Brain microvascular endothelial cell (primary cell): Measurements from ENCODE around the gene CEP112.

ENCODE experiments used
- DNase-seq: peaks from one replicate; pipeline ENCODE4 v3.0.0-alpha.2; 2020
- H3K27ac ChIP-seq: fragments of 250-450 bp; sonication (Bioruptor Pico); 2 replicates; pipeline ENCODE4 v1.5.1; 2020; ENCODE audit warnings: mild to moderate bottlenecking, moderate library complexity
- H3K27me3 ChIP-seq: fragments of 250-450 bp; sonication (Bioruptor Pico); replicated peaks from 2 replicates; pipeline ENCODE4 v1.5.1; 2020; ENCODE audit warnings: mild to moderate bottlenecking
- H3K36me3 ChIP-seq: fragments of 250-450 bp; sonication (Bioruptor Pico); replicated peaks from 2 replicates; pipeline ENCODE4 v1.5.1; 2020; ENCODE audit warnings: mild to moderate bottlenecking
- H3K4me3 ChIP-seq: 2 replicates; pipeline ENCODE4 v1.5.1; 2011; ENCODE audit warnings: low read depth, mild to moderate bottlenecking, control low read depth, low read length, moderate library complexity
- CTCF ChIP-seq: IDR thresholded peaks from 2 replicates; pipeline ENCODE4 v1.5.1; 2011; ENCODE audit warnings: low read depth, mild to moderate bottlenecking, moderate library complexity, low read length, control low read depth, inconsistent platforms; ENCODE audit errors: missing control alignments
- in situ Hi-C: cut with HindIII; loops from 2 replicates; pipeline ENCODE4 v1.10.0; 2017; ENCODE audit warnings: low sequenced_read_pairs, low pct_ligation_motif_present

CEP112 gene

GRCh38 chr17:65820306-65820705 is 371.6 kb downstream of the CEP112 start:
- Histone ChIP-seq H3K4me3 (no peak overlapping the region), H3K36me3 (no peaks in the 10 kb centered on the region), H3K27ac (no peak overlapping the region), H3K27me3 (no peaks in the 10 kb centered on the region)
- TF ChIP-seq CTCF: no peak
- no peak for DNase-seq
- in situ Hi-C loops: no loop called here

GRCh38 chr17:65819810-65820209 is 372.1 kb downstream of the CEP112 start:
- in situ Hi-C loops: no loop called here
- H3K4me3 ChIP-seq: no peak overlapping the region
- no peak for TF ChIP-seq CTCF
- no peaks in the 10 kb centered on the region for H3K36me3 ChIP-seq
- no peaks in the 10 kb centered on the region for H3K27me3 ChIP-seq
- DNase-seq: no peak
- no peak overlapping the region for H3K27ac ChIP-seq

GRCh38 chr17:65817951-65818350 is 374.0 kb downstream of the CEP112 start:
- Histone ChIP-seq H3K27me3 (no peaks in the 10 kb centered on the region), H3K36me3 (no peaks in the 10 kb centered on the region), H3K4me3 (no peak overlapping the region), H3K27ac (no peak overlapping the region)
- no peak for DNase-seq
- TF ChIP-seq CTCF: no peak
- in situ Hi-C loops: no loop called here

GRCh38 chr17:65814418-65814817 is 377.5 kb downstream of the CEP112 start:
- Histone ChIP-seq H3K36me3 (no peaks in the 10 kb centered on the region), H3K27ac (no peak overlapping the region), H3K4me3 (no peak overlapping the region), H3K27me3 (no peaks in the 10 kb centered on the region)
- in situ Hi-C loops: no loop called here
- no peak for DNase-seq
- no peak for TF ChIP-seq CTCF

- H3K27ac ChIP-seq: no peak overlapping the region
- in situ Hi-C loops: no loop called here
- no peaks in the 10 kb centered on the region for H3K36me3 ChIP-seq
- no peak for DNase-seq
- H3K4me3 ChIP-seq: no peak overlapping the region
- TF ChIP-seq CTCF: no peak
- no peaks in the 10 kb centered on the region for H3K27me3 ChIP-seq
Observed at GRCh38 chr17:65813306-65813705, 378.6 kb downstream of the CEP112 start.

- TF ChIP-seq CTCF: no peak
- Histone ChIP-seq H3K27ac (no peak overlapping the region), H3K36me3 (no peaks in the 10 kb centered on the region), H3K4me3 (no peak overlapping the region), H3K27me3 (no peaks in the 10 kb centered on the region)
- in situ Hi-C loops: no loop called here
- DNase-seq: no peak
Observed at GRCh38 chr17:65811043-65811442, 380.9 kb downstream of the CEP112 start.
